GM18498 (cell line): ENCODE results near the gene NUP58.

Experiments
- ATAC-seq: cut with Tn5 transposase; IDR thresholded peaks from one replicate; pipeline ENCODE4 v1.9.1; 2021; ENCODE audit warnings: mild to moderate bottlenecking, moderate library complexity; ENCODE audit not compliant: unreplicated experiment

The NUP58 gene

GRCh38 chr13:25301347-25302113, at the start of gene NUP58:
Gene NUP58, plus strand, starts transcription at chr13:25301625. Its CDS starts 149 bp downstream, at chr13:25301774.
- ATAC-seq, result peak; percentile 99

GRCh38 chr13:25252225-25252624, 49.2 kb upstream of the NUP58 start:
- ATAC-seq, result no peak

GRCh38 chr13:25252752-25253151, 48.7 kb upstream of the NUP58 start:
- ATAC-seq, result no peak

GRCh38 chr13:25253702-25254101, 47.7 kb upstream of the NUP58 start:
- ATAC-seq, result no peak

- no peak for ATAC-seq
These were observed 39.2 kb upstream of the NUP58 start for GRCh38 chr13:25262261-25262660.

- ATAC-seq, result no peak
These were observed 34.7 kb upstream of the NUP58 start for GRCh38 chr13:25266706-25267105.

- no peak for ATAC-seq
These were observed 33.7 kb upstream of the NUP58 start for GRCh38 chr13:25267715-25268114.

GRCh38 chr13:25268561-25268960, 32.9 kb upstream of the NUP58 start:
- ATAC-seq, result no peak

GRCh38 chr13:25276748-25277147, 24.7 kb upstream of the NUP58 start:
- ATAC-seq, result no peak

- ATAC-seq, result no peak
These were observed 21.0 kb upstream of the NUP58 start for GRCh38 chr13:25280396-25280795.

- peak; percentile 90 for ATAC-seq
These were observed 20.1 kb upstream of the NUP58 start for GRCh38 chr13:25281193-25281934.

- ATAC-seq, result peak; percentile 22
These were observed 19.5 kb upstream of the NUP58 start for GRCh38 chr13:25281935-25282332.

GRCh38 chr13:25286308-25286968, 15.0 kb upstream of the NUP58 start:
- ATAC-seq, result peak; percentile 20

- ATAC-seq, result peak; percentile 99
These were observed 14.2 kb upstream of the NUP58 start, which contains the start of gene MTMR6 for GRCh38 chr13:25286969-25287961. Gene MTMR6, minus strand, starts transcription at chr13:25287488. Its CDS starts 241 bp downstream, at chr13:25287247.

- ATAC-seq, result no peak
These were observed 12.5 kb upstream of the NUP58 start for GRCh38 chr13:25288966-25289365.

GRCh38 chr13:25291691-25292090, 9.7 kb upstream of the NUP58 start:
- no peak for ATAC-seq

GRCh38 chr13:25292301-25292700, 9.1 kb upstream of the NUP58 start:
- no peak for ATAC-seq

- ATAC-seq, result no peak
These were observed 6.2 kb upstream of the NUP58 start for GRCh38 chr13:25295228-25295627.

- no peak for ATAC-seq
These were observed 5.7 kb upstream of the NUP58 start for GRCh38 chr13:25295701-25296100.

GRCh38 chr13:25300861-25301346, 521 bp upstream of the NUP58 start:
- peak; percentile 19 for ATAC-seq
